Right atrium auricular region (tissue), 2 donors: ENCODE measurements around the gene PHACTR1. TPM values are rescaled to one million over a fixed set of nuclear protein-coding genes. Genes with fewer than 3 reads are reported as not detected.
A peak's percentile ranks its signal among the peaks of the same experiment; 100 is the strongest.

Experiments
- DNase-seq: peaks from one replicate; pipeline ENCODE4 v3.0.0-alpha.2; 2019; ENCODE audit warnings: low spot score
- H3K27ac ChIP-seq, 2 donors: fragments of 200-600 bp; sonication (generic); 1 replicate in 1 of 2; 2 replicates in 1 of 2; pipeline ENCODE4 v1.5.1; 2016 to 2019
- H3K27me3 ChIP-seq, 2 donors: fragments of 200-600 bp; sonication (generic); one replicate each; pipeline versions ENCODE4 v1.5.1 to v1.6.0; 2017 to 2019
- H3K36me3 ChIP-seq: fragments of 200-600 bp; sonication (generic); one replicate; pipeline ENCODE4 v1.5.1; 2016
- H3K4me1 ChIP-seq, 2 donors: fragments of 200-600 bp; sonication (generic); one replicate each; pipeline versions ENCODE4 v1.5.1 to v1.6.0; 2017 to 2019
- H3K4me3 ChIP-seq, 2 donors: fragments of 200-600 bp; sonication (generic); 1 replicate in 1 of 2; 2 replicates in 1 of 2; pipeline ENCODE4 v1.5.1; 2017 to 2019; ENCODE audit warnings: mild to moderate bottlenecking in 1 of 2, moderate library complexity in 1 of 2
- H3K9me3 ChIP-seq, 2 donors: fragments of 200-600 bp; sonication (generic); one replicate each; pipeline ENCODE4 v1.5.1; 2019
- total RNA-seq, 2 donors: library from RNA; depleted of rRNA; stranded (reverse); fragments of >200 nt; gene quantifications; one replicate each; pipeline ENCODE4 v1.1.0, GENCODE V29; 2016
- TF ChIP-seq, protein P1 (sequence below), 2 donors: fragments of 200-600 bp; sonication (generic); IDR thresholded peaks; one replicate each; pipeline ENCODE4 v1.5.1; 2019; ENCODE audit warnings: antibody characterized with exemption in 2 of 2

PHACTR1 gene
- total RNA-seq, 2 donors from 2014 or later: 19.1 to 46.0 TPM

DNA sequence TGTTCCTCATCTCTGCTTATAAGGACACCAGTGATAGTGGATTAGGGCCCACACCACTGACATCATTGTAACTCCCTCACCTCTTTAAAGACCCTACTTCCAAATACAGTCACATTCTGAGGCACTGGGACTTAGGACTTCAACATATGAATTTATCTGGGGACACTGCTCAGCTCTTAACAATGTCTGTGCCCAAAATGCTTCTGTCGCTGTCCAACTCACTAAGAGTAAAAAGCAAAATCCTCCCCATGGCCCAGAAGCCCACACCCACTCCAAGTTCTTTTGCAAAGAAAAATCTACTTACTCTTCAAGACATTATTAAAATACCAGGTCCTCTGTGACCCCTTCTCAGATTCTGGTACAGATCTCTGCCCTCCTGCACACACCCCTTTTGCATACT, 495.5 kb downstream of the PHACTR1 start:
- Histone ChIP-seq H3K4me1 (peaks cover 0 to 1% of the 10 kb centered on the region in 2 donors), H3K9me3 (no peaks in the 10 kb centered on the region), H3K36me3 (no peaks in the 10 kb centered on the region), H3K27ac (no peak overlapping the region), H3K4me3 (no peak overlapping the region), H3K27me3 (no peaks in the 10 kb centered on the region)
- DNase-seq: no peak
- TF ChIP-seq, protein P1, sequence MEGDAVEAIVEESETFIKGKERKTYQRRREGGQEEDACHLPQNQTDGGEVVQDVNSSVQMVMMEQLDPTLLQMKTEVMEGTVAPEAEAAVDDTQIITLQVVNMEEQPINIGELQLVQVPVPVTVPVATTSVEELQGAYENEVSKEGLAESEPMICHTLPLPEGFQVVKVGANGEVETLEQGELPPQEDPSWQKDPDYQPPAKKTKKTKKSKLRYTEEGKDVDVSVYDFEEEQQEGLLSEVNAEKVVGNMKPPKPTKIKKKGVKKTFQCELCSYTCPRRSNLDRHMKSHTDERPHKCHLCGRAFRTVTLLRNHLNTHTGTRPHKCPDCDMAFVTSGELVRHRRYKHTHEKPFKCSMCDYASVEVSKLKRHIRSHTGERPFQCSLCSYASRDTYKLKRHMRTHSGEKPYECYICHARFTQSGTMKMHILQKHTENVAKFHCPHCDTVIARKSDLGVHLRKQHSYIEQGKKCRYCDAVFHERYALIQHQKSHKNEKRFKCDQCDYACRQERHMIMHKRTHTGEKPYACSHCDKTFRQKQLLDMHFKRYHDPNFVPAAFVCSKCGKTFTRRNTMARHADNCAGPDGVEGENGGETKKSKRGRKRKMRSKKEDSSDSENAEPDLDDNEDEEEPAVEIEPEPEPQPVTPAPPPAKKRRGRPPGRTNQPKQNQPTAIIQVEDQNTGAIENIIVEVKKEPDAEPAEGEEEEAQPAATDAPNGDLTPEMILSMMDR (IDR thresholded peaks at IDR 0.05): no peak

- Histone ChIP-seq H3K27me3 (no peaks in the 10 kb centered on the region), H3K36me3 (no peaks in the 10 kb centered on the region), H3K4me1 (peaks cover 0 to 6% of the 10 kb centered on the region in 2 donors), H3K27ac (no peak overlapping the region), H3K4me3 (no peak overlapping the region), H3K9me3 (no peaks in the 10 kb centered on the region)
- DNase-seq: no peak
- TF ChIP-seq, protein P1 (IDR thresholded peaks at IDR 0.05): no peak
These were observed 496.0 kb downstream of the PHACTR1 start for GRCh38 chr6:13212538-13212937.

GRCh38 chr6:13215390-13215789, 498.8 kb downstream of the PHACTR1 start:
- Histone ChIP-seq H3K27me3 (no peaks in the 10 kb centered on the region), H3K4me1 (peaks cover 0 to 9% of the 10 kb centered on the region in 2 donors), H3K36me3 (no peaks in the 10 kb centered on the region), H3K9me3 (no peaks in the 10 kb centered on the region), H3K4me3 (no peak overlapping the region), H3K27ac (no peak overlapping the region)
- TF ChIP-seq, protein P1 (IDR thresholded peaks at IDR 0.05): no peak
- DNase-seq: no peak

GRCh38 chr6:13216236-13217014, 499.9 kb downstream of the PHACTR1 start:
- Histone ChIP-seq H3K27ac (no peak overlapping the region), H3K36me3 (no peaks in the 10 kb centered on the region), H3K4me1 (peaks cover 0 to 9% of the 10 kb centered on the region in 2 donors), H3K9me3 (no peaks in the 10 kb centered on the region), H3K4me3 (no peak overlapping the region), H3K27me3 (no peaks in the 10 kb centered on the region)
- TF ChIP-seq, protein P1 (IDR thresholded peaks at IDR 0.05): no peak
- DNase-seq: no peak

GRCh38 chr6:13217206-13217905, 500.8 kb downstream of the PHACTR1 start:
- Histone ChIP-seq H3K4me1 (peaks cover 0 to 9% of the 10 kb centered on the region in 2 donors), H3K36me3 (no peaks in the 10 kb centered on the region), H3K27me3 (no peaks in the 10 kb centered on the region), H3K4me3 (no peak overlapping the region), H3K27ac (peak overlapping the region in 1 of 2 donors; percentile 41), H3K9me3 (no peaks in the 10 kb centered on the region)
- TF ChIP-seq, protein P1 (IDR thresholded peaks at IDR 0.05): no peak
- no peak for DNase-seq
